Neural progenitor cell (in vitro differentiated cells): ENCODE data around the gene DDC. TPM values are rescaled to one million over a fixed set of nuclear protein-coding genes. Genes with fewer than 3 reads are reported as not detected.

Source experiments
- DNase-seq: peaks from one replicate; pipeline ENCODE4 v3.0.0-alpha.2; 2016; ENCODE audit warnings: low spot score
- H2AFZ ChIP-seq: fragments of 200-600 bp; sonication (generic); replicated peaks from 2 replicates; pipeline ENCODE4 v1.6.1; 2016; ENCODE audit warnings: antibody characterized with exemption
- H3F3A ChIP-seq: fragments of 200-600 bp; sonication (generic); 2 replicates; pipeline ENCODE4 v1.6.1; 2016; ENCODE audit warnings: antibody characterized with exemption, low read depth
- H3K27ac ChIP-seq: fragments of 200-600 bp; sonication (generic); 2 replicates; pipeline ENCODE4 v1.5.1; 2016; ENCODE audit warnings: mild to moderate bottlenecking
- H3K27me3 ChIP-seq: fragments of 200-600 bp; sonication (generic); 2 replicates; pipeline ENCODE4 v1.6.1; 2016; ENCODE audit warnings: mild to moderate bottlenecking, moderate library complexity
- H3K36me3 ChIP-seq: fragments of 200-600 bp; sonication (generic); 2 replicates; pipeline ENCODE4 v1.5.1; 2016
- H3K4me1 ChIP-seq: fragments of 200-600 bp; sonication (generic); 2 replicates; pipeline ENCODE4 v1.6.1; 2016; ENCODE audit warnings: mixed run types
- H3K4me2 ChIP-seq: fragments of 200-600 bp; sonication (generic); 2 replicates; pipeline ENCODE4 v1.6.1; 2016
- H3K4me3 ChIP-seq: fragments of 200-600 bp; sonication (generic); 2 replicates; pipeline ENCODE4 v1.5.1; 2016
- H3K79me2 ChIP-seq: fragments of 200-600 bp; sonication (generic); 2 replicates; pipeline ENCODE4 v1.6.1; 2016; ENCODE audit warnings: low read depth
- H3K9ac ChIP-seq: fragments of 200-600 bp; sonication (generic); 2 replicates; pipeline ENCODE4 v1.6.1; 2016
- H3K9me3 ChIP-seq: fragments of 200-600 bp; sonication (generic); 2 replicates; pipeline ENCODE4 v1.5.1; 2016; ENCODE audit warnings: low read depth
- H4K20me1 ChIP-seq: fragments of 200-600 bp; sonication (generic); 2 replicates; pipeline ENCODE4 v1.6.1; 2016; ENCODE audit warnings: low read depth
- H3K27ac Mint-ChIP-seq: 3 replicates; pipeline ENCODE4 v1.8.0; 2021; ENCODE audit warnings: mixed read lengths
- H3K27me3 Mint-ChIP-seq: 2 replicates; pipeline ENCODE4 v1.8.0; 2022; ENCODE audit warnings: low read depth, mild to moderate bottlenecking, inconsistent platforms, moderate library complexity, mixed read lengths; ENCODE audit not compliant: insufficient read depth
- H3K36me3 Mint-ChIP-seq: 3 replicates; pipeline ENCODE4 v1.8.0; 2021; ENCODE audit warnings: mixed read lengths
- H3K4me1 Mint-ChIP-seq: 3 replicates; pipeline ENCODE4 v1.8.0; 2021; ENCODE audit warnings: mixed read lengths
- H3K4me3 Mint-ChIP-seq: 3 replicates; pipeline ENCODE4 v1.8.0; 2021; ENCODE audit warnings: mild to moderate bottlenecking, moderate library complexity, mixed read lengths
- H3K9me3 Mint-ChIP-seq: 3 replicates; pipeline ENCODE4 v1.8.0; 2020; ENCODE audit warnings: mixed read lengths
- EZH2 ChIP-seq: fragments of 200-600 bp; sonication (generic); IDR thresholded peaks from 2 replicates; pipeline ENCODE4 v1.6.1; 2017; ENCODE audit warnings: antibody characterized with exemption, mild to moderate bottlenecking, moderate library complexity
- EZH2phosphoT487 ChIP-seq: fragments of 200-600 bp; sonication (generic); IDR thresholded peaks from 2 replicates; pipeline ENCODE4 v1.6.1; 2017; ENCODE audit warnings: antibody characterized with exemption
- total RNA-seq: library from RNA; depleted of rRNA; stranded (reverse); fragments of >200 nt; gene quantifications from 2 replicates; pipeline ENCODE4 v1.2.3, GENCODE V29; 2015; ENCODE audit warnings: low replicate concordance
- TF ChIP-seq, protein P1 (sequence below): fragments of 200-600 bp; sonication (generic); IDR thresholded peaks from 2 replicates; pipeline ENCODE4 v1.5.1; 2017; ENCODE audit warnings: antibody characterized with exemption, mild to moderate bottlenecking

DDC gene
- total RNA-seq, 1 donor from 2014 or later, result not detected

DNA sequence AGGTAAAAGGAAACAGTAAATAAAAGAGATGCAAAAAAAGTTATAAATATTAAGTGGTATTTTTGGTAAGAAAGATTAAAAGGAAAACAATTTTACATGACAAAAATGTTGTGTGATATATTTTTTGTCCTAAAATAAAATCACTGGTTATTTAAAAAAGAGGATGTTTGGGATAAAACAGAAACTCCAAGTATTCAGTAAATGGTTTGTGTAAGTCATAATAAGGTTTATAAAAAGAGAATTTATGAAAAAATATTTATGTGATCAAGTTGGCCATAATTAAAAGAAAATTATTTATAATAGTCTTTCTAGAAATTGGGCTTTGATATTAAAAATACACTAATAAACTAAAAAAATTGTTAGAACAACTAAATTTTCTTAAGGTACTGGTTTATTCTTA is 76.8 kb downstream of the DDC start:
- no peaks in the 10 kb centered on the region for H3F3A ChIP-seq

DNA sequence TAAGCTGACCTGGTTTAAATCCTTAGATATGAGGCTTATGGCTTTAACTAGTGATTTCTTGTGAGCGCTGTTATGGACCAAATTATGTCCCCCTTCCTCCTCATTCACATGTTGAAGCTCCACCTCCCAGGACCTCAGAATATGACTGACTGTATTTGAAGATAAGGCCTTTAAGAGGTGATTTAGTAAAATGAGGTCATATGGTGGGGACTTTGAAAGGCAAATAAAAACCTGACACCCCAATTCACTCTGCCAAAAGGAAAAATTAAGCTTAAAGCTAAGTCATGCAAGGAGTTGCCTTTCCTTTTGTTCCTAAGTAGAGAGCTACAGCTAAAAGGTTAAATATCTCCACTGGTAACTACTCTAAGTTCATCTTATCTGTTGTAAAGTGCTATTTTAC is 78.7 kb downstream of the DDC start:
- Mint-ChIP-seq H3K9me3 (peaks cover 3% of the 10 kb centered on the region), H3K27me3 (no peaks in the 10 kb centered on the region), H3K4me3 (no peak overlapping the region), H3K36me3 (no peaks in the 10 kb centered on the region), H3K4me1 (no peaks in the 10 kb centered on the region), H3K27ac (no peak overlapping the region)
- peak overlapping the region; percentile 12 for H2AFZ ChIP-seq
- no peak overlapping the region for H3K4me3 ChIP-seq
- no peaks in the 10 kb centered on the region for H3K4me1 ChIP-seq
- no peak for DNase-seq
- no peak overlapping the region for H3K27ac ChIP-seq
- no peaks in the 10 kb centered on the region for H4K20me1 ChIP-seq
- no peaks in the 10 kb centered on the region for H3K36me3 ChIP-seq
- no peaks in the 10 kb centered on the region for H3F3A ChIP-seq
- no peaks in the 10 kb centered on the region for H3K27me3 ChIP-seq
- no peak overlapping the region for H3K9ac ChIP-seq
- TF ChIP-seq EZH2phosphoT487, result no peak
- TF ChIP-seq, protein P1, sequence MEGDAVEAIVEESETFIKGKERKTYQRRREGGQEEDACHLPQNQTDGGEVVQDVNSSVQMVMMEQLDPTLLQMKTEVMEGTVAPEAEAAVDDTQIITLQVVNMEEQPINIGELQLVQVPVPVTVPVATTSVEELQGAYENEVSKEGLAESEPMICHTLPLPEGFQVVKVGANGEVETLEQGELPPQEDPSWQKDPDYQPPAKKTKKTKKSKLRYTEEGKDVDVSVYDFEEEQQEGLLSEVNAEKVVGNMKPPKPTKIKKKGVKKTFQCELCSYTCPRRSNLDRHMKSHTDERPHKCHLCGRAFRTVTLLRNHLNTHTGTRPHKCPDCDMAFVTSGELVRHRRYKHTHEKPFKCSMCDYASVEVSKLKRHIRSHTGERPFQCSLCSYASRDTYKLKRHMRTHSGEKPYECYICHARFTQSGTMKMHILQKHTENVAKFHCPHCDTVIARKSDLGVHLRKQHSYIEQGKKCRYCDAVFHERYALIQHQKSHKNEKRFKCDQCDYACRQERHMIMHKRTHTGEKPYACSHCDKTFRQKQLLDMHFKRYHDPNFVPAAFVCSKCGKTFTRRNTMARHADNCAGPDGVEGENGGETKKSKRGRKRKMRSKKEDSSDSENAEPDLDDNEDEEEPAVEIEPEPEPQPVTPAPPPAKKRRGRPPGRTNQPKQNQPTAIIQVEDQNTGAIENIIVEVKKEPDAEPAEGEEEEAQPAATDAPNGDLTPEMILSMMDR, result no peak
- TF ChIP-seq EZH2, result no peak
- H3K79me2 ChIP-seq, result no peaks in the 10 kb centered on the region
- no peak overlapping the region for H3K4me2 ChIP-seq
- no peaks in the 10 kb centered on the region for H3K9me3 ChIP-seq

More for the DNA sequence above, 76.8 kb downstream of the DDC start:
- no peaks in the 10 kb centered on the region for H3K9me3 ChIP-seq
- H3K9ac ChIP-seq, result no peak overlapping the region
- Mint-ChIP-seq H3K27me3 (peaks cover under 1% of the 10 kb centered on the region), H3K36me3 (no peaks in the 10 kb centered on the region), H3K4me3 (no peak overlapping the region), H3K9me3 (peaks cover 5% of the 10 kb centered on the region), H3K4me1 (no peaks in the 10 kb centered on the region), H3K27ac (no peak overlapping the region)
- no peaks in the 10 kb centered on the region for H4K20me1 ChIP-seq
- no peak overlapping the region for H3K4me3 ChIP-seq
- no peak overlapping the region for H3K27ac ChIP-seq
- no peaks in the 10 kb centered on the region for H3K27me3 ChIP-seq
- TF ChIP-seq EZH2, result no peak
- TF ChIP-seq, protein P1, result no peak
- TF ChIP-seq EZH2phosphoT487, result no peak
- no peak overlapping the region for H3K4me2 ChIP-seq
- no peak for DNase-seq
- H2AFZ ChIP-seq, result no peak overlapping the region
- no peaks in the 10 kb centered on the region for H3K36me3 ChIP-seq
- H3K79me2 ChIP-seq, result no peaks in the 10 kb centered on the region
- no peaks in the 10 kb centered on the region for H3K4me1 ChIP-seq

DNA sequence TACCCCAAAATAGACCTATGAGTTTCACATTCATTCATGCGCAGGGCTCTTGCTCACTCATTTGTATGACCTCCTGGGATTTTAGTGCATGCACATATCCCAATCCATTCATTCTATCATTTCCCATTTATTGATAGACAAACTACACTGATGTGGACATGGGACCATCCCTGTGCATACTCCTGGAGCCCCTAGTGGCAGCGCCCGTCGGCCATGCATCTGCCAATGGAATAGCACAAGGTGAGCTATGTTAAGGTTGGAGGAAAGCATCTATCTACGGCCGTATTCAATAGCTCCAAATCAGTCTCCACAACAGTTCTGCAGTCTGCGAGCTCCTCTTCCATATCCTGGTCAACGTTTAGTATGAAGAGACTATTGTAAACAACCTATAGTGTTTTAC is 83.3 kb downstream of the DDC start:
- no peak overlapping the region for H3K4me2 ChIP-seq
- no peak overlapping the region for H2AFZ ChIP-seq
- Mint-ChIP-seq H3K27me3 (no peaks in the 10 kb centered on the region), H3K36me3 (no peaks in the 10 kb centered on the region), H3K27ac (no peak overlapping the region), H3K4me3 (no peak overlapping the region), H3K9me3 (no peaks in the 10 kb centered on the region), H3K4me1 (no peaks in the 10 kb centered on the region)
- no peak overlapping the region for H3K27ac ChIP-seq
- no peaks in the 10 kb centered on the region for H3K27me3 ChIP-seq
- no peaks in the 10 kb centered on the region for H3F3A ChIP-seq
- H3K79me2 ChIP-seq, result no peaks in the 10 kb centered on the region
- no peaks in the 10 kb centered on the region for H3K4me1 ChIP-seq
- H3K9ac ChIP-seq, result no peak overlapping the region
- no peaks in the 10 kb centered on the region for H3K36me3 ChIP-seq
- no peak overlapping the region for H3K4me3 ChIP-seq
- H3K9me3 ChIP-seq, result no peaks in the 10 kb centered on the region
- DNase-seq, result no peak
- TF ChIP-seq, protein P1, result peak; percentile 15
- TF ChIP-seq EZH2phosphoT487, result no peak
- no peaks in the 10 kb centered on the region for H4K20me1 ChIP-seq

DNA sequence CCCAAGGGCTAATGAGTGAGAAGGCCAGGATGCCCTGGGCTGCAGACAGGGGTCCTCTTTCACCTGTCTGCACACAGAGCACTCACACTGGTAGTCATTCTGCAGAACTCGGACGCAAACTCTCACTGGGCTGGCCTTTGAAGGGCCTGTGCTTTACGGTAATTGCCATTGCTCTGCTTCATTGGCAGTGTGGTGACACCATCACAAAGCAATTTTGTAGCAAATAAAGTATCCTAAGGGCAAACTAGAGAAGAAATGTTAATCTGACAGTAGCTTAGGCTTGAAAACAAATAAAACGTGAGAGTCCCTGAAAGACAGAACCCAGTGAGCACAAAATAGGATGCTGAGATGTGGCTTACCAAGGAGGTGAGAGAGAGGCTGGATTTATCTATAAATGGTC is 84.4 kb downstream of the DDC start:
- no peak for DNase-seq
- Mint-ChIP-seq H3K9me3 (no peaks in the 10 kb centered on the region), H3K36me3 (no peaks in the 10 kb centered on the region), H3K27ac (no peak overlapping the region), H3K27me3 (peaks cover under 1% of the 10 kb centered on the region), H3K4me1 (no peaks in the 10 kb centered on the region), H3K4me3 (no peak overlapping the region)
- Histone ChIP-seq H3K4me3 (no peak overlapping the region), H3K79me2 (no peaks in the 10 kb centered on the region), H4K20me1 (no peaks in the 10 kb centered on the region), H3K9ac (no peak overlapping the region), H3K27me3 (no peaks in the 10 kb centered on the region), H3F3A (no peaks in the 10 kb centered on the region), H2AFZ (no peak overlapping the region), H3K4me1 (no peaks in the 10 kb centered on the region), H3K27ac (no peak overlapping the region), H3K9me3 (no peaks in the 10 kb centered on the region), H3K4me2 (no peak overlapping the region), H3K36me3 (no peaks in the 10 kb centered on the region)
- TF ChIP-seq, protein P1, result no peak
- no peak for TF ChIP-seq EZH2
- TF ChIP-seq EZH2phosphoT487, result no peak
